ENCODE data around the gene ADAMTSL3. TPM values are rescaled to one million over a fixed set of nuclear protein-coding genes. Genes with fewer than 3 reads are reported as not detected.

The ADAMTSL3 gene
- total and polyA plus RNA-seq, 7 donors, result 0.60 to 40.7 (median 32.6) TPM; not detected in 1

GRCh38 chr15:83993591-83993990, 339.7 kb downstream of the ADAMTSL3 start:
- Histone ChIP-seq H3K9me3 (no peaks in the 10 kb centered on the region), H3K27me3 (no peaks in the 10 kb centered on the region), H3K4me1 (peaks cover 0 to 5% (median 0%) of the 10 kb centered on the region in 4 donors), H3K27ac (no peak overlapping the region), H3K36me3 (peaks cover 0 to 27% (median 3%) of the 10 kb centered on the region in 4 donors), H3K4me3 (no peak overlapping the region)
- intact Hi-C loops (cut with DNase I), result no loop called here
- TF ChIP-seq POLR2A (IDR thresholded peaks at IDR 0.05) (no peak), POLR2AphosphoS5 (IDR thresholded peaks at IDR 0.05) (no peak), CTCF (IDR thresholded peaks at IDR 0.05) (no peak), EP300 (IDR thresholded peaks at IDR 0.05) (no peak)
- no peak for DNase-seq
- WGBS, 2 donors, result 58 to 71% methylated on average over 2 of the region's 2 CpGs

- no peaks in the 10 kb centered on the region for H3K36me3 ChIP-seq
- H3K4me3 ChIP-seq, result no peak overlapping the region
- no peak for TF ChIP-seq POLR2AphosphoS5 (IDR thresholded peaks at IDR 0.05)
- TF ChIP-seq CTCF (IDR thresholded peaks at IDR 0.05), result no peak
- no peaks in the 10 kb centered on the region for H3K4me1 ChIP-seq
- H3K27ac ChIP-seq, result no peak overlapping the region
- H3K27me3 ChIP-seq, result no peaks in the 10 kb centered on the region
- WGBS, 2 donors, result 90 to 94% methylated on average over 2 of the region's 2 CpGs
- intact Hi-C loops (cut with DNase I), result no loop called here
- H3K9me3 ChIP-seq, result no peaks in the 10 kb centered on the region
- no peak for DNase-seq
These were observed 344.6 kb downstream of the ADAMTSL3 start for GRCh38 chr15:83998486-83998885.

- 60 to 77% methylated on average over 6 of the region's 6 CpGs for WGBS, 2 donors
- no peak for TF ChIP-seq POLR2A (IDR thresholded peaks at IDR 0.05)
- no peak for TF ChIP-seq CTCF (IDR thresholded peaks at IDR 0.05)
- no peak for TF ChIP-seq EP300 (IDR thresholded peaks at IDR 0.05)
- no peak for TF ChIP-seq POLR2AphosphoS5 (IDR thresholded peaks at IDR 0.05)
- intact Hi-C loops (cut with DNase I), result no loop called here
These were observed 345.6 kb downstream of the ADAMTSL3 start for GRCh38 chr15:83999396-84000135.

GRCh38 chr15:84001037-84001436, 347.1 kb downstream of the ADAMTSL3 start:
- no peak for DNase-seq
- intact Hi-C loops (cut with DNase I), result no loop called here

More at GRCh38 chr15:83999396-84000135, 345.6 kb downstream of the ADAMTSL3 start:
- no peaks in the 10 kb centered on the region for H3K27me3 ChIP-seq
- no peak overlapping the region for H3K4me3 ChIP-seq
- no peaks in the 10 kb centered on the region for H3K36me3 ChIP-seq
- H3K27ac ChIP-seq, result no peak overlapping the region
- H3K4me1 ChIP-seq, result no peaks in the 10 kb centered on the region
- no peak for DNase-seq
- no peaks in the 10 kb centered on the region for H3K9me3 ChIP-seq

More at GRCh38 chr15:84001037-84001436, 347.1 kb downstream of the ADAMTSL3 start:
- Histone ChIP-seq H3K36me3 (no peaks in the 10 kb centered on the region), H3K4me3 (no peak overlapping the region), H3K27ac (no peak overlapping the region), H3K27me3 (no peaks in the 10 kb centered on the region), H3K9me3 (no peaks in the 10 kb centered on the region), H3K4me1 (no peaks in the 10 kb centered on the region)
- TF ChIP-seq EP300 (IDR thresholded peaks at IDR 0.05) (no peak), POLR2A (IDR thresholded peaks at IDR 0.05) (no peak), CTCF (IDR thresholded peaks at IDR 0.05) (no peak), POLR2AphosphoS5 (IDR thresholded peaks at IDR 0.05) (no peak)
- WGBS, 2 donors, result 82 to 93% methylated on average over 5 of the region's 5 CpGs

All from sigmoid colon (tissue), 7 donors.